Cardiac fibroblast (primary cell): ENCODE results near the gene DNAH11.
A peak's percentile ranks its signal among the peaks of the same experiment; 100 is the strongest.

ENCODE experiments used
- DNase-seq, 2 donors: peaks; one replicate each; pipeline versions ENCODE4 v3.0.0 to v3.0.0-alpha.2; 2010; ENCODE audit warnings: low read depth in 2 of 2
- H3K4me3 ChIP-seq, 2 donors: replicated peaks in 1 of 2; 1 replicate in 1 of 2; 2 replicates in 1 of 2; pipeline ENCODE4 v1.5.1; 2011; ENCODE audit warnings: low read depth in 2 of 2, low read length in 2 of 2, mild to moderate bottlenecking in 2 of 2, moderate library complexity in 1 of 2
- CTCF ChIP-seq: IDR thresholded peaks from one replicate; pipeline ENCODE4 v1.5.1; 2011; ENCODE audit warnings: low read depth, mild to moderate bottlenecking, low read length, inconsistent platforms

Gene DNAH11

DNA sequence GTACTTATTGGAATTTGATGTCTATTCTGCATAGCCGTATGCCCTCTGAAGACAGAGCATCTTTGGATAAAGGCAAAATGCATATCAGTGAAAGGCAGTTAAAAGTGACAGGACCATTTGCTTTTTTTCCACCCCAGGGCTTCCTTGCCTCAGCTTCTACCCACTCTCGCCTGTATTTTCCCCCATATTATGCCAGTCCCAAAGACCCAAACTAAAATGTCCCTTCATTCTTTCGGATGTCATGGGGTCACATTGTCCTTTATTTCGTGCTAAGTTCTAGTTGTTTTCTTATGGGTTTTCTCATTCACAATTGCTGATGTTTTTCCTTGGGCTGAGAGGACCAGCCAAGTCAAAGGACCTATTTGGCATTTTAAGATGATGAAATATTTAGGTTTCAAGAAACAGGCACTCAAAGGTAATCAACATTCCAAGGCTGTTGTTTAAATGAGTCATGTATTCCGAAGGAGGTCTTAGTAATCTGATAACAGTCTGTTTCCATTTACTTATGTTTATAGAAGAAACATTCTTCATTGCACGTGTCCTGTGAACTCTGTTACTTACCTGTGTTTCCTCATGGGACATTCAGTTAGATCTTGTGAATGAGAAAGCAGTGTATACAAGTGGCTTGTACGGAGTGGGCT lies 74.1 kb downstream of the DNAH11 start:
- DNase-seq = peak; percentile 5 to 81
- no peak for TF ChIP-seq CTCF
- H3K4me3 ChIP-seq = no peak overlapping the region

GRCh38 chr7:21617513-21617912 lies 74.7 kb downstream of the DNAH11 start:
- no peak for TF ChIP-seq CTCF
- no peak for DNase-seq
- H3K4me3 ChIP-seq = no peak overlapping the region

DNA sequence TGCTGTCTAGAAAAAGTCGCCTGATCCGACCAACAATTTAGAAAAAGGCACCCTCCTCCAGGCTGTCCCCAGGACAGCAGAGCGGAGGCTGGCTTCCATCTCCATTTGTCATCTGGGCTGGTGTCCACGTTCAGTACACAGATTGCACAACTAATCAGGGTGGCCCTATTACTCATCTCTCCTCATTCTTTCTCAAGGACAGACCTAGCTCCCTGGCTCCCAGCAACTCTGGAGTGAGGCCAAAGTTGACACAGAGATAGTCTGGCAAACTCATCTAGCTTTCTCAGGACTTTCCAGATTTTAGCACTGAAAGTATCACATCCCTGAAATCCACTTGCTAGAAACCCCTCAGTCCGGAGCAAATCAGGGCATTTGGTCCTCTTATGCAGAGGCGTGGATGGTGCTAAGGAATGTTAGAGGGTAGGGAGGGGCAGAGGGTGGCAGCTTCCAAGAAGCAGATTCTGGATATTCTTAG lies 75.1 kb downstream of the DNAH11 start:
- DNase-seq = peak; percentile 52 to 95
- H3K4me3 ChIP-seq = no peak overlapping the region
- no peak for TF ChIP-seq CTCF

DNA sequence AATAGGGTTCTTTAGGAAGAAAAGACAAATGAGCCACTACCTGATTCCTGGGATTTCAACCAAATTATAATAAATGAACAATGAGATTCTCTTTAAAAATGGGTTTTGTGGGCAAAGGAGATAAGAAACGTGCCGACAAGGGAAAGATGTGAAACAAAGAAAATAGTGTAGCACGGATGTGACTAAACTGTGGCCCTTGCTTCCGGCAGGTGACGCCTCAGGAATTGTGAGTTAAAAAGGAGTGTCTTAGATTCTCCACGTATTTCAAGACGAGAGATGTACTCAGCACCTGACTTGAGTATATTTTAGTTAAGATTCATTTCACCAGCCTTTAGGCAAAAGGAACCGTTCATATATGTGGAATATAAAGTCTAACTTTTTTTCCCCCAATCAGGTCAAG lies 75.9 kb downstream of the DNAH11 start:
- H3K4me3 ChIP-seq = no peak overlapping the region
- no peak for DNase-seq
- TF ChIP-seq CTCF = no peak

DNA sequence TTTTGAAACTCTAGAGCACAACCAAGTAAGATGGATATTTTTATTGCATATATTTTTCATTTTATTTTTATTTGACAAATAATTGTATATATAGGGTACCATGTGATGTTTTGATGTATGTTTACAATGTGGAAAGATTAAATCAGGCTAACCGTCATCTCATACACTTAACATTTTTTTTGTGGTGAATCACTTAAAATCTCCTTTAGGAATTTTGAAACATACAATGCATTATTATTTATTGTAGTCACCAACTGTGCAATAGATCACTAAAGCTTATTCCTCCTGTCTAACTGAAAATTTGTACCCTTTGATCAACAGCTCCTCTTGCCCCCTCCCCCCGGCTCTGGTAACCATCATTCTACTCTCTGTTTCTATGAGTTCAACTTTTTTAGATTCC lies 77.2 kb downstream of the DNAH11 start:
- H3K4me3 ChIP-seq = no peak overlapping the region
- TF ChIP-seq CTCF = no peak
- DNase-seq = peak in 1 of 2 donors; percentile 43

DNA sequence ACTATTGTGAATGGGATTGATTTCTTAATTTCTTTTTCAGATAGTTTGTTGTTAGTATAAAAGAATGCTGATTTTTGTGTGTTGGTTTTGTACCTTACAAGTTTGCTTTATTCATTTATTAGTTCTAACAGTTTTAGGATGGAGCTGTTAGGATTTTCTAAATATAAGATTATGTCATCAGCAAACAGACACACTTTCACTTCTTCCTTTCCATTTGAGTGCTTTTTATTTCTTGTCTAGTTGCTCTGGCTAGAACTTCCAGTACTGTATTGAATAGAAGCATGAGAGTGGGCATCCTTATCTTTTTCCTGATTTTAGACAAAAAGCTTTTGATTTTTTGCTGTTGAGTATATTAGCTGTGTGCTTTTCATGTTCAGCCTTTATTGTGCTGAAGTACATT lies 81.5 kb downstream of the DNAH11 start:
- H3K4me3 ChIP-seq = no peak overlapping the region
- TF ChIP-seq CTCF = no peak
- no peak for DNase-seq

GRCh38 chr7:21636694-21637093 lies 93.9 kb downstream of the DNAH11 start:
- H3K4me3 ChIP-seq = no peak overlapping the region
- no peak for TF ChIP-seq CTCF
- DNase-seq = no peak
